ENCODE results near the gene IL1RAPL2.
"Not testable (repeated sequence)": the region's sequence is repeated elsewhere in the genome, so short reads cannot be mapped to it uniquely, and the experiment has no call there.

IL1RAPL2 gene

GRCh38 chrX:105610411-105610810 lies 1044.4 kb downstream of the IL1RAPL2 start:
- no peak for DNase-seq (ENCODE audit: low spot score)

GRCh38 chrX:105618393-105619101 lies 1052.5 kb downstream of the IL1RAPL2 start:
- DNase-seq (ENCODE audit: low spot score): no peak

GRCh38 chrX:105634180-105634579 lies 1068.2 kb downstream of the IL1RAPL2 start:
- no peak for DNase-seq (ENCODE audit: low spot score)

GRCh38 chrX:105635794-105636193 lies 1069.8 kb downstream of the IL1RAPL2 start:
- no peak for DNase-seq (ENCODE audit: low spot score)

GRCh38 chrX:105636667-105637066 lies 1070.7 kb downstream of the IL1RAPL2 start:
- DNase-seq (ENCODE audit: low spot score): no peak

- DNase-seq (ENCODE audit: low spot score): no peak
Measured at GRCh38 chrX:105645667-105646357, 1079.8 kb downstream of the IL1RAPL2 start.

- DNase-seq (ENCODE audit: low spot score): no peak
Measured at GRCh38 chrX:105646592-105647372, 1080.8 kb downstream of the IL1RAPL2 start.

GRCh38 chrX:105647749-105648148 lies 1081.8 kb downstream of the IL1RAPL2 start:
- DNase-seq (ENCODE audit: low spot score): no peak

- no peak for DNase-seq (ENCODE audit: low spot score)
Measured at GRCh38 chrX:105648732-105649131, 1082.7 kb downstream of the IL1RAPL2 start.

GRCh38 chrX:105650577-105650976 lies 1084.6 kb downstream of the IL1RAPL2 start:
- DNase-seq (ENCODE audit: low spot score): no peak

- no peak for DNase-seq (ENCODE audit: low spot score)
Measured at GRCh38 chrX:105650986-105651385, 1085.0 kb downstream of the IL1RAPL2 start.

GRCh38 chrX:105653891-105654290 lies 1087.9 kb downstream of the IL1RAPL2 start:
- no peak for DNase-seq (ENCODE audit: low spot score)

GRCh38 chrX:105658136-105658535 lies 1092.1 kb downstream of the IL1RAPL2 start:
- no peak for DNase-seq (ENCODE audit: low spot score)

- no peak for DNase-seq (ENCODE audit: low spot score)
Measured at GRCh38 chrX:105662248-105662647, 1096.2 kb downstream of the IL1RAPL2 start.

- DNase-seq (ENCODE audit: low spot score): no peak
Measured at GRCh38 chrX:105664243-105664642, 1098.2 kb downstream of the IL1RAPL2 start.

GRCh38 chrX:105684288-105684687 lies 1118.3 kb downstream of the IL1RAPL2 start:
- DNase-seq (ENCODE audit: low spot score): not testable (repeated sequence)

GRCh38 chrX:105694839-105695238 lies 1128.8 kb downstream of the IL1RAPL2 start:
- no peak for DNase-seq (ENCODE audit: low spot score)

- DNase-seq (ENCODE audit: low spot score): no peak
Measured at GRCh38 chrX:105695451-105695850, 1129.5 kb downstream of the IL1RAPL2 start.

- DNase-seq (ENCODE audit: low spot score): no peak
Measured at GRCh38 chrX:105696870-105697269, 1130.9 kb downstream of the IL1RAPL2 start.

GRCh38 chrX:105697984-105698781 lies 1132.2 kb downstream of the IL1RAPL2 start:
- no peak for DNase-seq (ENCODE audit: low spot score)

GRCh38 chrX:105700331-105700730 lies 1134.3 kb downstream of the IL1RAPL2 start:
- DNase-seq (ENCODE audit: low spot score): no peak
